ENCODE measurements around the gene RRP1B. TPM values are rescaled to one million over a fixed set of nuclear protein-coding genes. Genes with fewer than 3 reads are reported as not detected.

Gene RRP1B
- total and polyA plus RNA-seq, 9 of the 15 experiments (the other 6 are each of a cell fraction or from before 2014, with no cell fraction given): 6.8 to 66.6 (median 41.9) TPM

DNA sequence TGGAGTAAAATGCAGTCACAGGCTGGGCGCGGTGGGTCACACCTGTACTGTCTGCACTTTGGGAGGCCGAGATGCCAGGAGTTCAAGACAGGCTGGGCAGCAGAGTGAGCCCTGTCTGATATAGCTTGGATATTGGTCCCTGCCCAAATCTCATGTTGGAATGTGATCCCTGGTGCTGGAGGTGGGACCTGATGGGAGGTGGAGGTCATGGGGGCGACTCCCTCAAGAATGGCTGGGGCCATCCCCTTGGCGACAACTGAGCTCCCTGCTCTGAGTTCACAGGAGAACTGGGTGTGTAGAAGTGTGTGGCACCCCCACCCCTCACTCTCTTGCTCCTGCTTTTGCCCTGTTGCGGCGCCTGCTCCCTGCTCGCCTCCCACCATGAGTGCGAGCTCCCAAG lies 48.1 kb downstream of the RRP1B start:
- no TSS peak for BruUV-seq (replicated peaks)
- TF ChIP-seq, protein P1, sequence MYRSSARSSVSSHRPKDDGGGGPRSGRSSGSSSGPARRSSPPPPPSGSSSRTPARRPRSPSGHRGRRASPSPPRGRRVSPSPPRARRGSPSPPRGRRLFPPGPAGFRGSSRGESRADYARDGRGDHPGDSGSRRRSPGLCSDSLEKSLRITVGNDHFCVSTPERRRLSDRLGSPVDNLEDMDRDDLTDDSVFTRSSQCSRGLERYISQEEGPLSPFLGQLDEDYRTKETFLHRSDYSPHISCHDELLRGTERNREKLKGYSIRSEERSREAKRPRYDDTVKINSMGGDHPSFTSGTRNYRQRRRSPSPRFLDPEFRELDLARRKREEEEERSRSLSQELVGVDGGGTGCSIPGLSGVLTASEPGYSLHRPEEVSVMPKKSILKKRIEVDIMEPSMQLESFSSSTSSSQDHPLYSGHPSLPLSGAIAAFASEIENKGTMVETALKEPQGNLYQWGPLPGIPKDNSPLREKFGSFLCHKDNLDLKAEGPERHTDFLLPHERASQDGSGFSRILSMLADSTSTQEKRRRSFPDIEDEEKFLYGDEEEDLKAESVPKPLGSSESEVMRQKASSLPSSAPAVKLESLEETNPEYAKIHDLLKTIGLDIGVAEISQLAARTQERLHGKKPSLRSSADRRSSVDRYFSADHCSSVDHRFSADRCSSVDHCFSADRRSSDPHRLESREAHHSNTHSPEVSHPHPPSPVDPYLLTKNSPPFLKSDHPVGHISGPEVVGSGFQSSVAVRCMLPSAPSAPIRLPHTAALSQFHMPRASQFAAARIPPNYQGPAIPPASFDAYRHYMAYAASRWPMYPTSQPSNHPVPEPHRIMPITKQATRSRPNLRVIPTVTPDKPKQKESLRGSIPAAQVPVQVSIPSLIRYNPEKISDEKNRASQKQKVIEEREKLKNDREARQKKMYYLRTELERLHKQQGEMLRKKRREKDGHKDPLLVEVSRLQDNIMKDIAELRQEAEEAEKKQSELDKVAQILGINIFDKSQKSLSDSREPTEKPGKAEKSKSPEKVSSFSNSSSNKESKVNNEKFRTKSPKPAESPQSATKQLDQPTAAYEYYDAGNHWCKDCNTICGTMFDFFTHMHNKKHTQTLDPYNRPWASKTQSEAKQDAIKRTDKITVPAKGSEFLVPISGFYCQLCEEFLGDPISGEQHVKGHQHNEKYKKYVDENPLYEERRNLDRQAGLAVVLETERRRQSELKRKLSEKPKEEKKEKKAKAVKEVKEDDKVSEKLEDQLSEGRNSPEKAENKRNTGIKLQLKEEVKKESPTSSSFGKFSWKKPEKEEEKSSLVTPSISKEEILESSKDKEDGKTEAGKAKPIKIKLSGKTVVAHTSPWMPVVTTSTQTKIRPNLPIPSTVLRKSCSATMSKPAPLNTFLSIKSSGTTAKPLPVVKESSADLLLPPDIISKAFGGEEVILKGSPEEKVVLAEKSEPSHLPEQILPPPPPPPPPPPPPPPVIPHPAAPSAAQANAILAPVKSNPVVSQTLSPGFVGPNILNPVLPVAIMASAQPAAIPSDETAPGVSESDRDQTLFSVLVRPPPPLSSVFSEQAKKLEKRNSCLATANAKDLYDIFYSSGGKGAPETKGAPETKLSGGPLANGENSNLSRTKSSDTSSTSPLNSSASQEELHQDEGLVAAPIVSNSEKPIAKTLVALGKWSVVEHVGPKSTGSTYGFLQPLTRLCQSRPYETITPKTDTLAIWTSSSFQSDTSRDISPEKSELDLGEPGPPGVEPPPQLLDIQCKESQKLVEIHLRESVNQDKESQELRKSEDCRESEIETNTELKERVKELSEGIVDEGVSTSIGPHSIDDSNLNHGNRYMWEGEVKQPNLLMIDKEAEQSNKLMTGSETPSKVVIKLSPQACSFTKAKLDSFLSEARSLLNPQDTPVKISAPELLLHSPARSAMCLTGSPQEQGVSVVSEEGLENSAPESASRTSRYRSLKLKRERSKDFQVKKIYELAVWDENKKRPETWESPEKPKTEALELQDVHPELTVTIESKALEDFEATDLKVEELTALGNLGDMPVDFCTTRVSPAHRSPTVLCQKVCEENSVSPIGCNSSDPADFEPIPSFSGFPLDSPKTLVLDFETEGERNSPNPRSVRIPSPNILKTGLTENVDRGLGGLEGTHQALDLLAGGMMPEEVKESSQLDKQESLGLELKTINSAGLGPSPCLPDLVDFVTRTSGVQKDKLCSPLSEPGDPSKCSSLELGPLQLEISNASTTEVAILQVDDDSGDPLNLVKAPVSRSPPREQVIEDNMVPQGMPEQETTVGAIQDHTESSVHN (IDR thresholded peaks at IDR 0.05; ENCODE audit: borderline replicate concordance in 1 of 2, low read depth in 1 of 2): no peak
- no peak for TF ChIP-seq MCM7 (IDR thresholded peaks at IDR 0.05)
- no peak for TF ChIP-seq THRAP3 (IDR thresholded peaks at IDR 0.05; ENCODE audit: borderline replicate concordance)
- no peak for TF ChIP-seq ZNF644 (tag; IDR thresholded peaks at IDR 0.05; ENCODE audit: low read depth)
- TF ChIP-seq ZNF282 (CRISPR knock-in tag; IDR thresholded peaks at IDR 0.05): no peak
- no peak for TF ChIP-seq BACH1 (tag; IDR thresholded peaks at IDR 0.05)
- TF ChIP-seq ZSCAN32 (CRISPR knock-in tag; IDR thresholded peaks at IDR 0.05): no peak
- no peak for TF ChIP-seq ZNF24 (IDR thresholded peaks at IDR 0.05)
- no peak for TF ChIP-seq AFF4 (CRISPR knock-in tag; IDR thresholded peaks at IDR 0.05)
- no peak for TF ChIP-seq KLF16 (IDR thresholded peaks at IDR 0.05)

More for the DNA sequence above, 48.1 kb downstream of the RRP1B start:
- FAIRE-seq (no peak), ATAC-seq (no peak), DNase-seq (ENCODE audit: extremely low read depth in 1 of 4, low spot score in 3 of 4) (no peak)
- ChIA-PET POLR2A (interaction anchor here (0.9 to 1.3 kb wide), 3 partner anchors 9 to 14 kb away, joined by 3 to 5 read pairs (median 4); no protein-coding TSS in a partner anchor), CTCF (ENCODE audit: low intra/inter-chr PET ratio) (no interaction called here)
- in situ Hi-C loops (cut with MboI): no loop called here
- intact Hi-C loops (cut with micrococcal nuclease): no loop called here
- H3K9me3 ChIP-seq (replicated peaks; ENCODE audit: control insufficient read depth, insufficient read depth, low read depth, low read length): no peaks in the 10 kb centered on the region
- 70% methylated on average over 9 of the region's 9 CpGs for WGBS (ENCODE audit: insufficient coverage, low coverage, missing lambda C conversion rate)
- H3K27me3 ChIP-seq (ENCODE audit: control insufficient read depth in 2 of 2, insufficient read depth in 2 of 2, low read length in 2 of 2): no peaks in the 10 kb centered on the region; a peak in 1 of 5 replicates
- no peaks in the 10 kb centered on the region for H3K36me3 ChIP-seq (ENCODE audit: control insufficient read depth, insufficient read depth, low read length)
- no peaks in the 10 kb centered on the region for H4K20me1 ChIP-seq (replicated peaks; ENCODE audit: control insufficient read depth, insufficient read depth, low read length)
- no peaks in the 10 kb centered on the region for H3K9me1 ChIP-seq (ENCODE audit: control insufficient read depth, insufficient read depth, low read length)
- H3K4me3 ChIP-seq: no peak overlapping the region
- H2AFZ ChIP-seq (ENCODE audit: low read depth, low read length): no peak overlapping the region
- peaks cover 14 to 33% of the 10 kb centered on the region in 2 experiments; a peak in 4 of 5 replicates for H3K4me1 ChIP-seq (replicated peaks in 1 of 2; ENCODE audit: control insufficient read depth in 2 of 2, insufficient read depth in 2 of 2, low read length in 2 of 2)
- H3K9ac ChIP-seq (ENCODE audit: insufficient read depth in 1 of 2, low read depth in 2 of 2, low read length in 2 of 2): 0 out of 4 replicates have a peak overlapping the region, but pooled peaks of 1 of the 2 experiments have one; percentile 37
- H3K4me2 ChIP-seq (ENCODE audit: insufficient read depth, low read length): no peak overlapping the region
- no peak overlapping the region for H3K27ac ChIP-seq (ENCODE audit: extremely low read depth, low read depth, low read length)
- no peaks in the 10 kb centered on the region for H3K79me2 ChIP-seq (ENCODE audit: control insufficient read depth, insufficient read depth, low read length)

Data from K562 (cell line).